ENCODE results near the gene FANCE.

- TF ChIP-seq, protein P1, sequence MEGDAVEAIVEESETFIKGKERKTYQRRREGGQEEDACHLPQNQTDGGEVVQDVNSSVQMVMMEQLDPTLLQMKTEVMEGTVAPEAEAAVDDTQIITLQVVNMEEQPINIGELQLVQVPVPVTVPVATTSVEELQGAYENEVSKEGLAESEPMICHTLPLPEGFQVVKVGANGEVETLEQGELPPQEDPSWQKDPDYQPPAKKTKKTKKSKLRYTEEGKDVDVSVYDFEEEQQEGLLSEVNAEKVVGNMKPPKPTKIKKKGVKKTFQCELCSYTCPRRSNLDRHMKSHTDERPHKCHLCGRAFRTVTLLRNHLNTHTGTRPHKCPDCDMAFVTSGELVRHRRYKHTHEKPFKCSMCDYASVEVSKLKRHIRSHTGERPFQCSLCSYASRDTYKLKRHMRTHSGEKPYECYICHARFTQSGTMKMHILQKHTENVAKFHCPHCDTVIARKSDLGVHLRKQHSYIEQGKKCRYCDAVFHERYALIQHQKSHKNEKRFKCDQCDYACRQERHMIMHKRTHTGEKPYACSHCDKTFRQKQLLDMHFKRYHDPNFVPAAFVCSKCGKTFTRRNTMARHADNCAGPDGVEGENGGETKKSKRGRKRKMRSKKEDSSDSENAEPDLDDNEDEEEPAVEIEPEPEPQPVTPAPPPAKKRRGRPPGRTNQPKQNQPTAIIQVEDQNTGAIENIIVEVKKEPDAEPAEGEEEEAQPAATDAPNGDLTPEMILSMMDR (optimal IDR thresholded peaks at IDR 0.05 in 1 of 3, IDR thresholded peaks at IDR 0.05 in 1 of 3, conservative IDR thresholded peaks at IDR 0.05 in 1 of 3; ENCODE audit: extremely low read depth in 1 of 3, insufficient read depth in 2 of 3, low read length in 3 of 3): no peak
- no peak for TF ChIP-seq EZH2 (IDR thresholded peaks at IDR 0.05; ENCODE audit: low read length)
These were observed 38.1 kb downstream of the FANCE start for GRCh38 chr6:35489995-35490791.
